HL-60 (cell line): ENCODE results near the gene XRCC5.

ENCODE experiments used
- CTCF ChIP-seq: IDR thresholded peaks from one replicate; pipeline ENCODE4 v1.5.1; 2011; ENCODE audit warnings: low read length, control low read depth, inconsistent platforms; ENCODE audit not compliant: insufficient read depth
- GABPA ChIP-seq: IDR thresholded peaks from 2 replicates; pipeline ENCODE4 v1.6.1; 2012; ENCODE audit warnings: low read depth
- POLR2AphosphoS5 ChIP-seq: IDR thresholded peaks from 2 replicates; pipeline ENCODE4 v1.6.1; 2012; ENCODE audit warnings: low read depth
- REST ChIP-seq: IDR thresholded peaks from 2 replicates; pipeline ENCODE4 v1.6.1; 2012; ENCODE audit warnings: low read depth; ENCODE audit not compliant: insufficient replicate concordance

- TF ChIP-seq CTCF = no peak
- TF ChIP-seq POLR2AphosphoS5 = no peak
- TF ChIP-seq REST = no peak
- no peak for TF ChIP-seq GABPA
These were observed 108.7 kb downstream of the XRCC5 start for GRCh38 chr2:216217904-216218260.
